ENCODE measurements around the gene NRSN1. TPM values are rescaled to one million over a fixed set of nuclear protein-coding genes. Genes with fewer than 3 reads are reported as not detected.

Gene NRSN1
- total and polyA plus RNA-seq, 2 of the 13 experiments (the other 11 are each of a cell fraction or from before 2014, with no cell fraction given), result not detected

- TF ChIP-seq ZBED4 (CRISPR knock-in tag; IDR thresholded peaks at IDR 0.05; ENCODE audit: borderline replicate concordance) (no peak), PREB (CRISPR knock-in tag; IDR thresholded peaks at IDR 0.05) (no peak), NKX3-1 (CRISPR knock-in tag; IDR thresholded peaks at IDR 0.05) (no peak), ZNF343 (CRISPR knock-in tag; IDR thresholded peaks at IDR 0.05) (no peak), ZNF576 (CRISPR knock-in tag; IDR thresholded peaks at IDR 0.05) (no peak), ZNF839 (CRISPR knock-in tag; IDR thresholded peaks at IDR 0.05; ENCODE audit: borderline replicate concordance) (no peak), ZNF121 (CRISPR knock-in tag; IDR thresholded peaks at IDR 0.05) (peak; percentile 99), NRL (CRISPR knock-in tag; IDR thresholded peaks at IDR 0.05; ENCODE audit: borderline replicate concordance) (no peak), ATAD3A (CRISPR knock-in tag; IDR thresholded peaks at IDR 0.05) (no peak), MED13 (CRISPR knock-in tag; IDR thresholded peaks at IDR 0.05) (no peak), ZNF740 (CRISPR knock-in tag; IDR thresholded peaks at IDR 0.05) (no peak), MAFF (IDR thresholded peaks at IDR 0.05; ENCODE audit: low read depth, low read length) (no peak), PRDM10 (CRISPR knock-in tag; IDR thresholded peaks at IDR 0.05; ENCODE audit: low read depth) (no peak), BRF2 (CRISPR knock-in tag; IDR thresholded peaks at IDR 0.05) (no peak), ARHGAP35 (CRISPR knock-in tag; IDR thresholded peaks at IDR 0.05; ENCODE audit: borderline replicate concordance) (no peak; the same call in 1 of the 2 replicates), ELK4 (CRISPR knock-in tag; IDR thresholded peaks at IDR 0.05; ENCODE audit: borderline replicate concordance) (no peak)
Observed at GRCh38 chr6:24145690-24146131, 19.7 kb downstream of the NRSN1 start (continued).
